ENCODE data around the gene ERBB2. TPM values are rescaled to one million over a fixed set of nuclear protein-coding genes. Genes with fewer than 3 reads are reported as not detected.

The ERBB2 gene
- total and polyA plus RNA-seq, 2 of the 8 experiments (the other 6 are each of a cell fraction or from before 2014, with no cell fraction given): 183 to 394 TPM

GRCh38 chr17:39662551-39663339, 37.1 kb upstream of the ERBB2 start:
- H3K9me3 ChIP-seq (ENCODE audit: insufficient read depth in 2 of 2, low read depth in 1 of 2, low read length in 1 of 2): no peaks in the 10 kb centered on the region
- no peak overlapping the region for H2BK120ac ChIP-seq (replicated peaks; ENCODE audit: low read depth, low read length)
- H4K20me1 ChIP-seq (replicated peaks in 1 of 2; ENCODE audit: control insufficient read depth in 1 of 2, insufficient read depth in 2 of 2, low read length in 2 of 2): no peaks in the 10 kb centered on the region
- H4K5ac ChIP-seq (ENCODE audit: insufficient read length, low read depth, low read length): peak overlapping the region; percentile 23
- H2BK5ac ChIP-seq (ENCODE audit: low read depth, low read length): peak overlapping the region; percentile 35; the same call in 1 of the 2 replicates
- 79% methylated on average over 22 of the region's 22 CpGs; no CpG with 5 or more reads in 1 of the 2 experiments for WGBS, 2 experiments (ENCODE audit: extremely low coverage in 1 of 2, insufficient coverage in 1 of 2, insufficient read length in 1 of 2, insufficient replicate concordance in 2 of 2, low coverage in 1 of 2, low lambda C conversion rate in 2 of 2, missing lambda C conversion rate in 1 of 2)
- peak overlapping the region in 1 of 2 experiments; percentile 22; a peak in 1 of 4 replicates for H3K4me2 ChIP-seq (ENCODE audit: insufficient read depth in 1 of 2, low read depth in 2 of 2, low read length in 2 of 2)
- H2BK12ac ChIP-seq (ENCODE audit: low read depth, low read length): peak overlapping the region; percentile 64; the same call in 1 of the 2 replicates
- no peak overlapping the region for H3K4me3 ChIP-seq (ENCODE audit: extremely low read depth in 1 of 4, insufficient read depth in 2 of 4, low read depth in 3 of 4, low read length in 4 of 4)
- no peak overlapping the region for H3K56ac ChIP-seq (replicated peaks; ENCODE audit: insufficient read length, low read depth, low read length)
- DNase-seq (ENCODE audit: low read depth in 1 of 2, low spot score in 2 of 2): peak in 1 of 2 experiments; percentile 59
- no peak overlapping the region for H3K23ac ChIP-seq (ENCODE audit: insufficient read length)
- H4K91ac ChIP-seq (replicated peaks; ENCODE audit: insufficient read length, low read length): peak overlapping the region; percentile 75
- H3K4ac ChIP-seq (replicated peaks; ENCODE audit: insufficient read length, low read depth, low read length): peak overlapping the region; percentile 83
- ChIA-PET POLR2A (ENCODE audit: partially characterized antibody) (interaction anchor here (0.7 to 32.5 kb wide), 6 partner anchors 10 to 87 kb away, joined by 3 to 708 read pairs (median 4); partner anchors contain the start of genes ERBB2, PGAP3 and STARD3), CTCF (ENCODE audit: partially characterized antibody) (interaction anchor here (0.8 to 52.4 kb wide), 6 partner anchors 10 to 115 kb away, joined by 3 to 1885 read pairs (median 4); partner anchors contain the start of genes PPP1R1B and STARD3)
- FAIRE-seq: no peak
- no peak overlapping the region; the same call in 1 of the 2 replicates for H2BK15ac ChIP-seq (ENCODE audit: low read length)
- H3K14ac ChIP-seq (ENCODE audit: insufficient read length): no peak overlapping the region
- H3K79me1 ChIP-seq (ENCODE audit: low read depth, low read length): no peaks in the 10 kb centered on the region
- peak overlapping the region; percentile 36; the same call in 1 of the 2 replicates for H3K18ac ChIP-seq (ENCODE audit: extremely low read depth, low read length)
- no peak overlapping the region for H2AK5ac ChIP-seq (ENCODE audit: low read depth, low read length)
- no peaks in the 10 kb centered on the region for H3K79me2 ChIP-seq (ENCODE audit: control insufficient read depth in 1 of 2, insufficient read depth in 2 of 2, low read length in 2 of 2)
- no peak overlapping the region for H3K9ac ChIP-seq (replicated peaks in 1 of 4; ENCODE audit: extremely low read depth in 1 of 4, low read depth in 3 of 4, low read length in 3 of 4)
- peaks cover 6% of the 10 kb centered on the region; the same call in 1 of the 2 replicates for H3K23me2 ChIP-seq (ENCODE audit: low read depth, low read length)
- H2AFZ ChIP-seq (ENCODE audit: low read length): no peak overlapping the region
- H3K4me1 ChIP-seq (replicated peaks in 1 of 4; ENCODE audit: control insufficient read depth in 3 of 4, insufficient read depth in 4 of 4, low read length in 3 of 4): peaks cover 0 to 48% (median 42%) of the 10 kb centered on the region in 4 experiments; a peak in 6 of 7 replicates
- peaks cover 0 to 9% (median 3%) of the 10 kb centered on the region in 4 experiments; a peak in 3 of 8 replicates for H3K36me3 ChIP-seq (ENCODE audit: control insufficient read depth in 2 of 4, insufficient read depth in 4 of 4, low read length in 3 of 4)
- H4K8ac ChIP-seq (ENCODE audit: extremely low read depth, insufficient read depth, low read length): peak overlapping the region; percentile 14
- TF ChIP-seq CBX8 (IDR thresholded peaks at IDR 0.05; ENCODE audit: borderline replicate concordance, low read depth, low read length) (no peak), TCF12 (IDR thresholded peaks at IDR 0.05; ENCODE audit: low read depth, low read length) (peak; percentile 92; the same call in 1 of the 2 replicates), HDAC2 (IDR thresholded peaks at IDR 0.05; ENCODE audit: borderline replicate concordance in 1 of 2, low read depth in 2 of 2, low read length in 2 of 2) (no peak)
- no peak overlapping the region; the same call in 1 of the 2 replicates for H2BK20ac ChIP-seq (ENCODE audit: low read length)
- H3K27ac ChIP-seq (ENCODE audit: low read depth, low read length): peak overlapping the region; percentile 50; the same call in 1 of the 2 replicates
- H3K27me3 ChIP-seq (replicated peaks in 1 of 4; ENCODE audit: control insufficient read depth in 3 of 4, extremely low read depth in 1 of 4, insufficient read depth in 3 of 4, low read length in 3 of 4): peaks cover 0 to 9% (median 4%) of the 10 kb centered on the region in 4 experiments; a peak in 4 of 7 replicates
